H1 (cell line): ENCODE results near the gene GDPD2. TPM values are rescaled to one million over a fixed set of nuclear protein-coding genes. Genes with fewer than 3 reads are reported as not detected.

Source experiments
- BCL11A ChIP-seq, 2 experiments: IDR thresholded peaks; one replicate each; pipeline ENCODE4 v1.6.1; 2011; ENCODE audit warnings: low read depth in 2 of 2, low read length in 2 of 2, mild to moderate bottlenecking in 2 of 2
- CHD7 ChIP-seq: fragments of 300-600 bp; sonication (generic); IDR thresholded peaks from 2 replicates; pipeline ENCODE4 v1.7.1; 2012; ENCODE audit warnings: low read length, moderate library complexity, mild to moderate bottlenecking, inconsistent platforms; ENCODE audit not compliant: insufficient replicate concordance
- HDAC2 ChIP-seq, 2 experiments: fragments of 300-600 bp in 1 of 2; sonication (generic) in 1 of 2; IDR thresholded peaks; 2 replicates each; pipeline ENCODE4 v1.6.1; 2011 to 2012; ENCODE audit warnings: low read depth in 2 of 2, low read length in 2 of 2, mild to moderate bottlenecking in 2 of 2, moderate library complexity in 2 of 2, borderline replicate concordance in 1 of 2, inconsistent platforms in 1 of 2
- JUND ChIP-seq: IDR thresholded peaks from 2 replicates; pipeline ENCODE4 v1.6.1; 2011; ENCODE audit warnings: mild to moderate bottlenecking, improper control_type of control experiment, low read length
- NANOG ChIP-seq: IDR thresholded peaks from 2 replicates; pipeline ENCODE4 v1.6.1; 2011; ENCODE audit warnings: low read length, low read depth, mild to moderate bottlenecking, inconsistent platforms; ENCODE audit not compliant: insufficient read depth, poor library complexity, severe bottlenecking
- NRF1 ChIP-seq: IDR thresholded peaks from 2 replicates; pipeline ENCODE4 v1.6.1; 2011; ENCODE audit warnings: mild to moderate bottlenecking, low read depth, low read length, improper control_type of control experiment
- RBBP5 ChIP-seq: IDR thresholded peaks from 2 replicates; pipeline ENCODE4 v1.7.1; 2012; ENCODE audit warnings: low read depth, mild to moderate bottlenecking, inconsistent platforms, low read length, moderate library complexity, borderline replicate concordance
- SIRT6 ChIP-seq: IDR thresholded peaks from one replicate; pipeline ENCODE4 v1.7.1; 2012; ENCODE audit warnings: low read length, inconsistent platforms
- SIX5 ChIP-seq: IDR thresholded peaks from 2 replicates; pipeline ENCODE4 v1.6.1; 2011; ENCODE audit warnings: mild to moderate bottlenecking, low read depth, low read length
- TAF1 ChIP-seq: IDR thresholded peaks from 2 replicates; pipeline ENCODE4 v1.6.1; 2011; ENCODE audit warnings: mild to moderate bottlenecking, low read depth, low read length
- polyA plus RNA-seq, 7 experiments: library from polyadenylated mRNA; depleted of rRNA in 3 of 7; stranded (reverse) in 5 of 7; unstranded in 2 of 7; fragments of >200 nt in 5 of 7; fragments of 200-250 nt in 2 of 7; gene quantifications; 1 replicate in 5 of 7; 2 replicates in 1 of 7; 4 replicates in 1 of 7; pipeline versions ENCODE4 v1.2.1 to v1.2.3, GENCODE V29; 2011 to 2013; ENCODE audit warnings: missing spikeins in 2 of 7, mixed read lengths in 2 of 7
- total RNA-seq: library from RNA; stranded (reverse); fragmentation: NEBNext Ultra II Directional; extraction: Animal tissue kit (Norgen Biotek cat#: 25700); gene quantifications from 2 replicates; pipeline ENCODE4 v1.2.1, GENCODE V29; 2021

Gene GDPD2
- total and polyA plus RNA-seq, 2 of the 8 experiments (the other 6 are each of a cell fraction or from before 2014, with no cell fraction given) = 25.6 to 68.3 TPM

GRCh38 chrX:70445951-70446350, 22.8 kb downstream of the GDPD2 start (continued):
- TF ChIP-seq CHD7 (no peak), RBBP5 (no peak), NRF1 (no peak), NANOG (no peak), SIRT6 (no peak), BCL11A (IDR thresholded peaks at IDR 0.05; ENCODE audit: low read depth in 2 of 2, low read length in 2 of 2) (no peak), JUND (no peak), HDAC2 (IDR thresholded peaks at IDR 0.05; ENCODE audit: borderline replicate concordance in 1 of 2, low read depth in 2 of 2, low read length in 2 of 2) (no peak), SIX5 (no peak), TAF1 (no peak)
